ENCODE results near the gene RABGAP1L.
"Not testable (repeated sequence)": the region's sequence is repeated elsewhere in the genome, so short reads cannot be mapped to it uniquely, and the experiment has no call there.

RABGAP1L gene

DNA sequence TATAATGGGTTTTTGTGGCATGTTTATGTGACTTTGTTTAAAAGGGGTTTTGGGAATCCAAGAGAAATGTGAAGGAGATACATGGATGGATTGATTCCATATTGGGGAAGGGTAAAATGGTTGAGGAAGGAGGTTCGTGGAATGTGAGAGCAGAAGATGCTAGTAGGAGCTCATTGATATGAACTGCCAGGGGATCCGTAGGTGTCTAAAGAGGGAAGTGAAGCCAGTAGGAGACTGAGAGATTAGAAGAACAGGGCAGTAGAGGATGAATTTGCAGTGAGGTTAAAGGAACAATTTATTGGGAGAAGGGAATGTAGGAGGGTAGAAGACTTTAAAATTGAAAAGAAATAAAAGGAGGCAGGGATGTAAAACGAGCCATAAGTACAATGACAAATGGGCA, 541.0 kb downstream of the RABGAP1L start:
- no peak for DNase-seq (ENCODE audit: extremely low read depth in 1 of 2, low read depth in 1 of 2)

DNA sequence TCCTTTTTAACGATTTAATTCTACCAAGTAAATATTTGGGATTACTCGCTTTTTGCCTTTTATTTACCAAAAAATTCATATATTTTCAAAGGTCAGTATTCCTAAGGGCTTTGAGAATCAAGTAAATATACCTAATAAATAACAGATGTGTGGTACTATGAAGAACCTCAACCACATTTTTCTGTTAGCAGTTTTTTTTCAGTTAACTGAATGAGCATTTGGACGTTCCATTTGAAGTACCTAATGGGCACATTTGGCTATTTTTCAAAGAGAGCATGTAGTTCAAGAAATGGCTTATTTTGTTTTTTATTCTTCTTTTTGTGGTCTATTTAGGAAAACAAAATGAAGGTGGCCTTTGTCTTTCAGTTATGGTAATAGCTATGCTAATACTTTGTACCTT, 541.5 kb downstream of the RABGAP1L start:
- DNase-seq (ENCODE audit: extremely low read depth in 1 of 2, low read depth in 1 of 2), result no peak

DNA sequence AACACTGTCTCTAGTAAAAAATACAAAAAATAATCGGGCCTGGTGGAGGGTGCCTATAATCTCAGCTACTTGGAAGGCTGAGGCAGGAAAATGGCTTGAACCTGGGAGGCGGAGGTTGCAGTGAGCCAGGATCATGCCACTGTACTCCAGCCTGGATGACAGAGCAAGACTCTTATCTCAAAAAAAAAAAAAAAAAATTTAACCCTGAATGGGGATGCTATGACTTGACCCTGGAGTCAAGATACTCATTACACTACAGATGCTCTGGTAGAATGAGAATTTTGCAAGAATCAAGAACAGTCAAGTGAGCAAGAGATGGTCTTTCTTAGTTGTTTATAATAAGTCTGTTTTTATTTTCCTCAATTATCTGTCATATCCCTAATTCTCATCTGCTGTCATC, 542.2 kb downstream of the RABGAP1L start:
- DNase-seq (ENCODE audit: extremely low read depth in 1 of 2, low read depth in 1 of 2), result no peak

DNA sequence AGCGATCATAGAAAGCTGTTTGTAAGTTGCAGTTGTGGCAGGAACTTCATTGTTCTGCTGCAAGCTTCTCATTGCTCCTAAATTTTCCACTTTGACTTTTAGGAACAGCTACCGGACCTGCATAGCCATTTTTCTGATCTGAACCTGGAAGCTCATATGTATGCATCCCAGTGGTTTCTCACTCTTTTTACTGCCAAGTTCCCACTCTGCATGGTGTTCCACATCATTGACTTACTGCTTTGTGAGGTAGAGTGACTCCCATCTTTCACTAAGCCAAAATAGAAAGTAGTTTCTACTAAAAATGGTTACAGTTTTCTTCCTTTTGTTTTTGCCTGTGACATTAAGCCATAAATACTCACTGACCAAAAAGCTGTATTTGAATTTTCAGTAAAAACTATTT, 542.7 kb downstream of the RABGAP1L start:
- no peak for DNase-seq (ENCODE audit: extremely low read depth in 1 of 2, low read depth in 1 of 2)

DNA sequence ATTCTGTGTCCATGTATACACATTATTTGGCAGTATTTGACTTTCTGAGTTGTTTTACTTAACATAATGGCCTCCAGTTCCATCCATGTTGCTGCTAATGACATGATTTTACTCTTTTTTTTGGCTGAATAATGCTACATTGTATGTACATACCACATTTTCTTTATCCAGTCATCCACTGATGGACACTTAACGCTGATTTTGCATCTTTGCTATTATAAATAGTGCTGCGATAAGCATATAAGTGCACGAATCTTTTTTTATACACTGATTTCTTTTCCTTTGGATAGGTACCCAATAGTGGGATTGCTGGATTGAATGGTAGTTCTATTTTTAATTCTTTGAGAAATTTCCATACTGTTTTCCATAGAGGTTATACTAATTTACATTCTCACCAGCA, 544.0 kb downstream of the RABGAP1L start:
- no peak for DNase-seq (ENCODE audit: extremely low read depth in 1 of 2, low read depth in 1 of 2)

DNA sequence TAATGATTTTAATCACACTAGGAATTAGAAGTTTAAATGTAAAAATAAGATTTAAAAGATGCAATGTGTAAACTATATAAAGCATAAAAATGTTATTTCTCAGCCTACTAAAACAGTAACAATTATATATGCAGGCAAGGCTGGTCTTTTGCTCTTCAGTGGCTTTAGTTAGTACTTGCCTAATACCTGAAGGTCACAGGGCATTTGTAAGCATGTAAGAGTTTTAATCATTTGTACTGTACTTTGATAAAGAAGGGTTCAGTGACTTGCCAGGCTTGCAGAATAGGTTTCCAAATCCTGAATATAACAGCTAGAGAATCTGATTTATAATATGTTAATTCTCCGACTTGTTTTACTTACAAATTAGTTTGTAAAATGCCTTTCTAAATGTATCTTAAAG, 545.0 kb downstream of the RABGAP1L start:
- no peak for DNase-seq (ENCODE audit: extremely low read depth in 1 of 2, low read depth in 1 of 2)

DNA sequence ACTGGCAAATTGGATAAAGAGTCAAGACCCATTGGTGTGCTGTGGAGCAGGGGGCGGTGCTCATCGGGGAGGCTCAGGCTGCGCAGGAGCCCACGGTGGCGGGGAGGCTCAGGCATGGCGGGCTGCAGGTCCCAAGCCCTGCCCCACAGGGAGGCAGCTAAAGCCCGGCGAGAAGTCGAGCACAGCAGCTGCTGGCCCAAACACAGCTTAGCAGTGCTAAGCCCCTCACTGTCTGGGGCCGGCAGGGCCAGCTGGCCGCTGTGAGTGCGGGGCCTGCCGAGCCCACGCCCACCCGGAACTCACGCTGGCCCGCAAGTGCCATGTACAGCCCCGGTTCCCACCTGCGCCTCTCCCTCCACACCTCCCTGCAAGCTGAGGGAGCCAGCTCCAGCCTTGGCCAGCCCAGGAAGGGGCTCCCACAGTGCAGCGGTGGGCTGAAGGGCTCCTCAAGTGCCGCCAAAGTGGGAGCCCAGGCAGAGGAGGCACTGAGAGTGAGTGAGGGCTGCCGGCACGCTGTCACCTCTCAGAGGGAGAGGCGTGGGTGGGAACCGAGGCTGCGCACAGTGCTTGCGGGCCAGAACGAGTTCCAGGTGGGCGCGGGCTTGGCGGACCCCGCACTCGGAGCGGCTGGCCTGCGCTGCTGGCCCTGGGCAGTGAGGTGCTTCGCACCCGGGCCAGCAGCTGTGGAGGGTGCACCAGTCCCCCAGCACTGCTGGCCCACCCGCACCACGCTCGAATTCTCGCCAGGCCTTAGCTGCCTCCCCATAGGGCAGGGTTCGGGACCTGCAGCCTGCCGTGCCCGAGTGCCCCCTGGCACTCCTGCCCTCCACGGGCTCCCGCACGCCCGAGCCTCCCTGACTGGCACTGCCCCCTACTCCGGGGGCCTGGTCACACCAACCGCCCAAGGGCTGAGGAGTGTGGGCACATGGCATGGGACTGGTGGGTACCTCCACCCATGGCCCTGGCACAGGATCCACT, 551.8 kb downstream of the RABGAP1L start:
- DNase-seq (ENCODE audit: extremely low read depth in 1 of 2, low read depth in 1 of 2), result no peak

DNA sequence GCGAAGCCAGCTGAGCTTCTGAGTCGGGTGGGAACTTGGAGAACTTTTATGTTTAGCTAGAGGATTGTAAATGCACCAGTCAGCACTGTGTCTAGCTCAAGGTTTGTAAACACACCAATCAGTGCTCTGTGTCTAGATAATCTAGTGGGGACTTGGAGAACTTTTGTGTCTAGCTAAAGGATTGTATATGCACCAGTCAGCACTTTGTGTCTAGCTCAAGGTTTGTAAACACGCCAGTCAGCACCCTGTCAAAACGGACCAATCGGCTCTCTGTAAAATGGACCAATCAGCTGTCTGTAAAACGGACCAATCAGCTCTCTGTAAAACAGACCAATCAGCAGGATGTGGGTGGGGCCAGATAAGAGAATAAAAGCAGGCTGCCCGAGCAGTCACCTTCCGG, 552.5 kb downstream of the RABGAP1L start:
- not testable (repeated sequence) for DNase-seq (ENCODE audit: extremely low read depth in 1 of 2, low read depth in 1 of 2)

DNA sequence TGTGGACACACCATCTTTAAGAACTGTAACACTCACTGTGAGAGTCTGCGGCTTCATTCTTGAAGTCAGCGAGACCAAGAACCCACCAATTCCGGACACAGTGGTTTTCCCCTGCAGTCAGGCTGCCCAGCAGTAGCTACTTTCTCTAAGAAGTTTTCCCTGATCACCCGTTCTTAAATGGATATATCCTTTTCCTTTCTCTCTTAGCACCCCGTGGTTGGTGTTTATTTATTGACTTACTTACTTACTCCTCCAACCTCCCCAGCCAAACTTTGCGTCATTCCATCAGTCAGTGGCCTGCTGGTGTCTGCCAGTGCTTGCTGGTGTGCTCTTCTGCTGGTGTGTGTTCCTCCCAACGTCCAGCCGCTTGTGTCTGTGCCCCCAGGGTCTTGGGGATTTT, 553.2 kb downstream of the RABGAP1L start:
- no peak for DNase-seq (ENCODE audit: extremely low read depth in 1 of 2, low read depth in 1 of 2)

DNA sequence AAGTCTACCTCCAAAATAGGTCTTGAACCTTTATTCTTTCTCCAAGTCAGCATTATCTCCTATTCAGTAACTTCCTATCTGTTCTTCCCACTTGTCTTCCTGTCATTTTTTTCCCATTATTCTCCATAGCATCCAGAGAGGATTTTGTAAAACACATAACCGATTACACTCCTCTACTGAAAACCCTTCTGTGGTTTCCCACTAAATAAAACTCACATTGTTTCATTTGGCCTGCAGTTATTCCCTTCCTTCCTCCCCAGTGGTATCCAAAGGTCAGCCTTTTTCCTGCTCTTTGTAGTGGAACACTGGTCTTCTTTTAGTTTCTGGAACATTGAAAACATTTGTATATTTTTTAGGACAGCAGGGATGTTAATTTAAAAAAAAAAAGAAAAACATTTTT, 554.5 kb downstream of the RABGAP1L start:
- DNase-seq (ENCODE audit: extremely low read depth in 1 of 2, low read depth in 1 of 2), result no peak

DNA sequence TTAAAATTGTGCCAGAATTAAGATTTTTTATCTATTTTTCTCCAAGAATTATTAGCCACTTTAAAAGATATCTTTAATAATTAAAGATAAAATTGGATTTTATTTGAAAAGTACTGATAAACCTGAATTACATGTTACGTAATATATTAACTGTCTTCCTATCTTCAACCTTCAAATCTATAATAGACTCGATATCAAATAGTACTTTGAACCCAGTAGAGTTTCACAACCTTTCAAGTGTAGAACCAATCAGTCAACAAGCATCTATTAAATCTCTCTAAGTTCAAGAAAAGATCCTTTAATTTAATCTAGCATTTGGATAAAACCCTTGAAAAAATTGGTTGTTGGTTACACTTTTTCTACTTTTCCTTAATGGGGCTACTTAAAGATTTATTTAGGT, 559.9 kb downstream of the RABGAP1L start:
- no peak for DNase-seq (ENCODE audit: extremely low read depth in 1 of 2, low read depth in 1 of 2)

DNA sequence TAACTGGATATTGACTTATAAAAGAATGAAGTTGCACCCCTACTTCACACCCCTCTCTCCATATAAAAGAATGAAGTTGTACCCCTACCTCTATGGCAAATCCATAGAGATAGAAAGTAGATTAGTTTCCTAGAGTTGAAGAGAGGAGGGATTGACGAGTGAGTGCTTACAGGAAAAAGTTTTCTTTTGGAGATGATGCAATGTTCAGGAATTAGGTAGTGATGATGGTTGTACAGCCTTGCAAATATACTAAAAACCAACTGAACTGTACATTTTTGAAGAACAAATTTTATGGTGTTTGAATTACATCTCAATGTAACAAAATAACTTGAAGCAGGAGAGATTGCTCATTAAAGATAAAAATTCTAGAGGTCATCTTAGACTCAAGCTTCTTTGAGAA, 561.3 kb downstream of the RABGAP1L start:
- no peak for DNase-seq (ENCODE audit: extremely low read depth in 1 of 2, low read depth in 1 of 2)

DNA sequence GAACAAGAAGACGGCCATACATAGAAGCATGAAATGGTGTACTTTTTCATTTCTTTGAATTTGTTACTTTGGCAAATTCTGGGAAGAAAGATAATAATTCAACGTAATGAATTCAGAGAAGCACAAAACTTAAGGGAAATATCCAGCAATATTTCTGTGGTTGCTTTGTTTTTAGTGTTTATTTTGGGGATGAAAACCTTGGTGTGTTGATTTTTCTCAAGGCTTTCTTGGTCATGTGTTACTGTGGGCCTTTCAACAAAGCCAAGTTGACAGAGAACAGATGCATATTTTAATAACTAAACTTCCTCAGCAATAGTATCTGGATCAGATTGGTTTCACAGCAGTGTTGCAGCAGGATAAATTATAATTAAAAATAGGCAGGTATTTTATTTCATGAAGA, 561.9 kb downstream of the RABGAP1L start:
- no peak for DNase-seq (ENCODE audit: extremely low read depth in 1 of 2, low read depth in 1 of 2)

DNA sequence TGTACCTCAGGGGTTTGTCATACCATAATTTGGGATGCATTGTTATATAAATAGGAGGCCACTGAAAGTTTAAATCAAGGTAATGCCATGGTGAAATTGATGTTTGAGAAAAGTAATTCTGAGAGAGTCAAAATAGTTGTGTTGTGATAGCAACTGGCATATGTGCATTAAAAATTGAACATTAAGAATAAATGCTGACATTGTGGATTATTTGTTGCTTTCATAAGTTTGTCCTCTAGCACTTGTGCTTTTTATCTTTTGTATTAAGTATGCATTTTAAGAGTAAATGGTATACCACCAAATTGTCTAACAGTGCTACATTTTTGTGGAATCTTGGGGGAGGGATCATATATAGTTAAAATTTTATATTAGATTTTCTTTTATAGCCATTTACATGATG, 564.5 kb downstream of the RABGAP1L start:
- no peak for DNase-seq (ENCODE audit: extremely low read depth in 1 of 2, low read depth in 1 of 2)

DNA sequence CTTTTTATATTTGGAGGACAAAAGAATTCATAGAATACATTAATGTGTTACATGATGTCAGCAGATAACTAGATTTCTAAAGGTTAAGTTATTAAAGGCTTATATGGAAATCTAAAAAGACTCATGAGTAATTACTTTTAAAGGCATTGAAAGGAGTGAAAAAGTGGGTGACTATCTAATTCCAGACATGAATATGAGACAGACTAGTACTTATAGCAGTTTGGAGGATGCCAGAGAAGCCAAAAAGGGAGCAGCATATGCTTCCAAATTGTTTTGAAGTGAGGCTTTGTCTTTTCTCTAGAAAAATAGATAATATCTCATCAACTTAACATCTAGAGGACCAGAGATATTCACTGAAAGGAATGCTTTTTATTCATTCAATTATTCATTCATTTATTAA, 564.9 kb downstream of the RABGAP1L start:
- no peak for DNase-seq (ENCODE audit: extremely low read depth in 1 of 2, low read depth in 1 of 2)

DNA sequence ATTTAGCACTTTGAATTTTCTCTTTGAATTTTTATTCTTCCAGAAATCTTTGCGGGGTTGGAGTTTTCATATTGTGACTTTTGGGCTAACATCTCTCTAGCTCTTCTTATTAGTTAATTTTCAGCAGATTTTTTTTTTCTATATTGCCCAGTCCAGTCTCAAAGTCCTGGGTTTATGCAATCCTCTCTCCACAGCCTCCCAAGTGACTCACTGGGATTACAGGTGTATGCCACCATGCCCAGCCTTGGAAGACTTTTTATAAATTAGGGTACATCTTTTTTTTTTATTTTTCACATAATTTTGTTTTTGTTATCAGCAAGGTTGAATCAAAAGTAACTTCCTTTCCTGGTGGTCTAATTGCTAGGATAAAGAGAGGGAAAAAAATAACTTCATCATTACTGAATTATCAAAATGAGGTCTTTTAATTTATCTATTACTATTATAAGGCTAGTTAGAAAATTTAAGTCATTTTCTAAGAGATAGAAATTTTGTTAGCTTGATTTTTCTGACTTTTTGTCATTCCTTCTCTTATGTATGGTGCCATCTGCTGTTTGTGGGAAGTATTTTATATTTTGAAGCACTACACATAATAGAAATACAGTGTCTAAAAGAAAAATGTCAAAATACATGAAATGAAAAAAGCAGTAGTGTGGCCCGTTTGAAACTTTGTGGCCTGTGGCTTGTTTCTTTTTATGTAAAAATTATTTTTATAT, 567.0 kb downstream of the RABGAP1L start:
- DNase-seq (ENCODE audit: extremely low read depth in 1 of 2, low read depth in 1 of 2), result no peak

DNA sequence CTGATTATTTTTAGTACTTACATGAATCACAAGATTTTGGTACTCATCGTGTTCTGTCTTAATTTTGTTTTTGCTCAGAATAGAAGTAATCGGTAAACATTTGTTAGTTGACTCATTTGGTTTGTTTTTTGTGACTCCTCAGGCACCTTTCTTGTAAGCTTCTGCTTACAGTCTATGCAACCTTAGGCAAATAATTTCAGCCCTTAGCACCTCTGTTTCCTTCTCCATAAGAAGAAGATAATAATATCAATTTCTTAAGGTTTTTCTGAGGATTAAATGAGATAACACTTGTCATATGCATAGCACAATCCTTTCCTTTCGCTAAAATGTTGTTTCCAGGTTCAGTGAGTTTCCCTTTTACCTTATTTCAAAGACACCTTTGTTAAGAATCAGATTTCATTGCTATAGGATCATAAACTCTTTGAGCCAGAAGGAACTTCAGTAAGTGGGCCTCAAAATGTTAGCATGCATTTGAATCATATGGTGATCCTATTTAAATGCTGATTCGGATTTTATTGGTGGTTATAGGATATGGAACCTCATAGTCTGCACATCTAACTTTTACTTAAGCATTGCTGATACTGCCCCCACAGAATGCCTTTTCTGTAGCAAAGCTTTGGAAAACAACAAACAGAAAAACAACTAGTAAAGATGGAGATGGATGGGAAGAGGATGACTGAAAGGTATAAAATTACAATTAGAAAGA, 567.7 kb downstream of the RABGAP1L start:
- no peak for DNase-seq (ENCODE audit: extremely low read depth in 1 of 2, low read depth in 1 of 2)

DNA sequence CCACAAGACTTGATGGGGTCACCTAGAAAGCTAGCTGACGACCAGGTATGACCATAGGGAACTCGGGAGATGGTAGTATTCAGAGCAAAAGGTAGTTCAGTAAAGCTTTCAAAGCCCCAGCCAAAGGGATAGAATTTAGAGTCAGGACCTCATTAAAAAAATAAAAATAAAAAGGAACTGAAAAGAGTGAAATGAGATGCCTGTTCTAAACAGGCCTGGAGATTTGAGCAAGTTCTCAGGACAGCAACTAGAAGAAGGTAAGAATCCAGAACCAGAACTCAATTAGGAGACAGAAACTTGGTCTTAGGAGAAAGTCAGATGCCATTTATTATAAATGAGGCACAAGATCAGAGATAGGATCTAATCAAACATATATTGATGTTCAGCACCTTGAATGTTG, 575.0 kb downstream of the RABGAP1L start:
- no peak for DNase-seq (ENCODE audit: extremely low read depth in 1 of 2, low read depth in 1 of 2)

DNA sequence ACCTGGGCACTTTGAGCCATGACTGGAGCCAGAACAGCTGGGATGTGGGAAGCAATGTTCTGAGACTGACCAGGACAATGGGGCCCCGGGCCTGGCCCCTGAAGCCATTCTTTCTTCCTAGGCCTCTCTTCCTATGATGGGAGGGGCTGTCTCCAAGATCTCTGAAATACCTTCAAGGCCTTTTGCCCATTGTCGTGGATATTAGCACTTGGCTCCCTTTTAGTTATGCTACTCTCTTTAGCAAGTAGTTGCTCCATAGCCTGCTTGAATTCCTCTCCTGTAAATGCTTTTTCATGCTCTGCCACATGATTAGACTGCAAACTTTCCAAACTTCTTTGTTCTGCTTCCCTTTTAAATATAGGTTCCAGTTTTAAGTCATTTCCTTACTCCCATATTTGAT, 577.5 kb downstream of the RABGAP1L start:
- DNase-seq (ENCODE audit: extremely low read depth in 1 of 2, low read depth in 1 of 2), result no peak

DNA sequence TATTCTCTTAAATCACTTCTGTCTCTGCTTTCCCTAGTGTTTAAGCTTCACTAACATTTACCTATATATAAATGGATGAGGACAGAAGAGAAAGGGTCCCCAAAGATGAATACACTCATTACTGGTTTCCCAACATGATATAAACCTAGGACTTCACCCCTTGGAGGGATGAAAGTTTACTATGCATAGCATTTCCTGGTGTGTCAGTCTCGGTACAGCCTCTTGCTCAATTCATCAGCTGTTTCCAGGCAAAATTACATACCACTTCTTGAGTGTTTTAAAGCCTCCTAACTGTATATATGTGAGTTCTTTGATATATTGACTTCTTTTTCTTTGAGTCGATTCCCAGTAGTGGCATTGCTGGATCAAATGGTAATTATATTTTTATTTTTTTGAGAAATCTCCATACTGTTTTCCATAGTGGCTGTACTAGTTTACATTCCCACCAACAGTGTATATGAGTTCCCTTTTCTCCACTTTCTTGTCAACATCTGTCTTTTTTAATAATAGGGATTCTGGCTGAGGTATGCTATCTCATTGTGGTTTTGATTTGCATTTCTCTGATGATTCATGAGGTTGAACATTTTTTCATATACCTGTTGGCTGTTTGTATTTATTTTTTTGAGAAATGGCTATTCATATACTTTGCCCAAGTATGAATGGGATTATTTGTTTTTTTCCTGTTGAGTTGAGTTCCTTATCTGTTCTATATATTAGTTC, 581.1 kb downstream of the RABGAP1L start:
- DNase-seq (ENCODE audit: extremely low read depth in 1 of 2, low read depth in 1 of 2), result no peak
